ENCODE data around the gene AP5Z1. TPM values are rescaled to one million over a fixed set of nuclear protein-coding genes. Genes with fewer than 3 reads are reported as not detected.

AP5Z1 gene
- total and polyA plus RNA-seq, 2 of the 4 experiments (the other 2 are of a cell fraction): 9.7 to 38.7 TPM

- no peak overlapping the region for H3K27ac ChIP-seq (ENCODE audit: insufficient read depth, low read length)
- H2BK120ac ChIP-seq (ENCODE audit: low read depth, low read length): no peak overlapping the region
- no peak overlapping the region for H3K4ac ChIP-seq (ENCODE audit: low read depth, low read length)
- H3K4me3 ChIP-seq (ENCODE audit: insufficient read depth, low read depth, low read length): no peak overlapping the region
- no peaks in the 10 kb centered on the region for H3K9me3 ChIP-seq (ENCODE audit: control insufficient read depth, insufficient read depth, low read length)
- no peak overlapping the region for H3K23ac ChIP-seq (ENCODE audit: low read depth, low read length)
- 49% methylated on average over 10 of the region's 16 CpGs; no CpG with 5 or more reads in 1 of the 2 experiments for WGBS, 2 experiments (ENCODE audit: extremely low coverage in 2 of 2, insufficient read length in 1 of 2)
- H2AK9ac ChIP-seq (replicated peaks; ENCODE audit: low read depth, low read length, poor library complexity): no peak overlapping the region
- no peak overlapping the region for H3K18ac ChIP-seq (ENCODE audit: low read depth, low read length)
- H3K14ac ChIP-seq (replicated peaks; ENCODE audit: low read depth, low read length): no peak overlapping the region
- DNase-seq (no peak), ATAC-seq (ENCODE audit: low read depth) (no peak)
- H2AFZ ChIP-seq (replicated peaks; ENCODE audit: low read length, poor library complexity): no peak overlapping the region
- H3K56ac ChIP-seq (ENCODE audit: extremely low read depth, insufficient read depth, low read length): no peak overlapping the region
- H3K9me1 ChIP-seq (ENCODE audit: insufficient read depth, low read length): no peaks in the 10 kb centered on the region
- in situ Hi-C loops (cut with MboI; ENCODE audit: low sequenced_read_pairs) (no loop called here), intact Hi-C loops (cut with micrococcal nuclease) (no loop called here), dilution Hi-C loops (cut with HindIII; ENCODE audit: low sequenced_read_pairs, unreplicated experiment) (no loop called here)
- CTCF ChIA-PET: interaction anchor here (1.0 kb wide), 1 partner anchor 134 kb away, joined by 3 read pairs; no protein-coding TSS in a partner anchor
- H4K8ac ChIP-seq (ENCODE audit: low read depth in 2 of 2, low read length in 2 of 2): no peak overlapping the region
- H3K36me3 ChIP-seq (ENCODE audit: control insufficient read depth, insufficient read depth, low read length): no peaks in the 10 kb centered on the region
- TF ChIP-seq SMC3 (IDR thresholded peaks at IDR 0.05; ENCODE audit: low read depth, low read length): no peak
- no peak for TF ChIP-seq RCOR1 (IDR thresholded peaks at IDR 0.05; ENCODE audit: insufficient replicate concordance, low read length)
- TF ChIP-seq BHLHE40 (IDR thresholded peaks at IDR 0.05; ENCODE audit: low read depth, low read length): no peak
- no peak for TF ChIP-seq CEBPB (IDR thresholded peaks at IDR 0.05; ENCODE audit: low read depth, low read length)
- TF ChIP-seq MAFK (IDR thresholded peaks at IDR 0.05; ENCODE audit: low read depth, low read length): no peak
- TF ChIP-seq RFX5 (IDR thresholded peaks at IDR 0.05; ENCODE audit: low read depth, low read length): no peak
- TF ChIP-seq MXI1 (IDR thresholded peaks at IDR 0.05; ENCODE audit: borderline replicate concordance, low read depth, low read length): no peak
- TF ChIP-seq MAZ (IDR thresholded peaks at IDR 0.05; ENCODE audit: borderline replicate concordance, low read depth, low read length): no peak
- TF ChIP-seq ELK1 (IDR thresholded peaks at IDR 0.05; ENCODE audit: borderline replicate concordance, low read depth, low read length): no peak
- no peak for TF ChIP-seq CHD1 (IDR thresholded peaks at IDR 0.05; ENCODE audit: low read depth, low read length)
- no peak for TF ChIP-seq NFE2L2 (IDR thresholded peaks at IDR 0.05; ENCODE audit: low read depth, low read length)
- TF ChIP-seq CTCF (conservative IDR thresholded peaks at IDR 0.05; ENCODE audit: low read depth, low read length): no peak
- no peak for TF ChIP-seq POLR2A (IDR thresholded peaks at IDR 0.05; ENCODE audit: low read depth, low read length)
- no peak for TF ChIP-seq FOS (IDR thresholded peaks at IDR 0.05; ENCODE audit: low read depth, low read length)
- TF ChIP-seq USF2 (IDR thresholded peaks at IDR 0.05; ENCODE audit: low read depth, low read length): no peak
- TF ChIP-seq RAD21 (IDR thresholded peaks at IDR 0.05; ENCODE audit: low read length): no peak
- H4K5ac ChIP-seq (ENCODE audit: low read depth, low read length): no peak overlapping the region
- no peak overlapping the region for H3K9ac ChIP-seq (ENCODE audit: low read depth, low read length)
- peaks cover 5% of the 10 kb centered on the region; the same call in 1 of the 2 replicates for H3K4me1 ChIP-seq (ENCODE audit: control insufficient read depth, insufficient read depth, low read length)
- H2BK20ac ChIP-seq (ENCODE audit: low read depth, low read length): no peak overlapping the region
- no peak overlapping the region for H2AK5ac ChIP-seq (ENCODE audit: low read depth, low read length)
- no peak overlapping the region for H2BK5ac ChIP-seq (ENCODE audit: low read depth, low read length, poor library complexity, severe bottlenecking)
- H2BK15ac ChIP-seq (ENCODE audit: low read depth, low read length): no peak overlapping the region
- no peaks in the 10 kb centered on the region for H3K79me1 ChIP-seq (ENCODE audit: low read depth in 1 of 2, low read length in 2 of 2)
- no TSS peak for BruUV-seq (replicated peaks)
- H3K4me2 ChIP-seq (ENCODE audit: low read depth, low read length): no peak overlapping the region
- no peak overlapping the region for H4K91ac ChIP-seq (ENCODE audit: insufficient read depth, low read depth, low read length)
- POLR2A ChIA-PET (ENCODE audit: unreplicated experiment): no interaction called here
- peaks cover 1% of the 10 kb centered on the region; the same call in 1 of the 2 replicates for H3K27me3 ChIP-seq (ENCODE audit: control insufficient read depth, insufficient read depth, low read length)
- no peaks in the 10 kb centered on the region for H4K20me1 ChIP-seq (ENCODE audit: insufficient read depth, low read length)
These were observed 64.7 kb downstream of the AP5Z1 start for GRCh38 chr7:4840079-4840501.
